Fibroblast of peridontal ligament (primary cell): ENCODE results near the gene DPP6.

Experiments
- DNase-seq: peaks from one replicate; pipeline ENCODE4 v3.0.0-alpha.2; 2010; ENCODE audit errors: extremely low read depth

The DPP6 gene

GRCh38 chr7:154451480-154452457 lies 399.6 kb downstream of the DPP6 start:
- DNase-seq = no peak

- DNase-seq = no peak
These were observed 411.6 kb downstream of the DPP6 start for GRCh38 chr7:154463794-154464193.

- DNase-seq = no peak
These were observed 417.5 kb downstream of the DPP6 start for GRCh38 chr7:154469652-154470051.

GRCh38 chr7:154472343-154472742 lies 420.1 kb downstream of the DPP6 start:
- no peak for DNase-seq

- DNase-seq = no peak
These were observed 421.2 kb downstream of the DPP6 start for GRCh38 chr7:154473360-154473759.

- DNase-seq = no peak
These were observed 422.8 kb downstream of the DPP6 start for GRCh38 chr7:154474903-154475520.

- no peak for DNase-seq
These were observed 423.7 kb downstream of the DPP6 start for GRCh38 chr7:154475864-154476263.

- no peak for DNase-seq
These were observed 428.6 kb downstream of the DPP6 start for GRCh38 chr7:154480817-154481216.

GRCh38 chr7:154482863-154483262 lies 430.7 kb downstream of the DPP6 start:
- DNase-seq = no peak

- no peak for DNase-seq
These were observed 432.2 kb downstream of the DPP6 start for GRCh38 chr7:154484406-154484805.

GRCh38 chr7:154484943-154485342 lies 432.7 kb downstream of the DPP6 start:
- no peak for DNase-seq

GRCh38 chr7:154489897-154490296 lies 437.7 kb downstream of the DPP6 start:
- DNase-seq = no peak

- DNase-seq = no peak
These were observed 441.4 kb downstream of the DPP6 start for GRCh38 chr7:154493594-154493993.

- DNase-seq = no peak
These were observed 445.6 kb downstream of the DPP6 start for GRCh38 chr7:154497751-154498150.

GRCh38 chr7:154503962-154504550 lies 451.9 kb downstream of the DPP6 start:
- peak; percentile 17 for DNase-seq

- DNase-seq = no peak
These were observed 452.7 kb downstream of the DPP6 start for GRCh38 chr7:154504918-154505317.

- no peak for DNase-seq
These were observed 453.2 kb downstream of the DPP6 start for GRCh38 chr7:154505362-154505761.

- DNase-seq = no peak
These were observed 457.0 kb downstream of the DPP6 start for GRCh38 chr7:154509192-154509591.

GRCh38 chr7:154512121-154512833 lies 460.1 kb downstream of the DPP6 start:
- no peak for DNase-seq

GRCh38 chr7:154517768-154518167 lies 465.6 kb downstream of the DPP6 start:
- DNase-seq = no peak

GRCh38 chr7:154519229-154519628 lies 467.0 kb downstream of the DPP6 start:
- DNase-seq = no peak

GRCh38 chr7:154530136-154530535 lies 477.9 kb downstream of the DPP6 start:
- DNase-seq = no peak
